MM.1S (cell line): Measurements from ENCODE around the gene EMX1.

ENCODE experiments used
- EZH2 ChIP-seq: fragments of 300-600 bp; sonication (generic); optimal IDR thresholded peaks from 2 replicates; pipeline ENCODE3; 2017; ENCODE audit warnings: low read depth, mild to moderate bottlenecking, antibody characterized with exemption, low read length, mixed read lengths
- EZH2phosphoT487 ChIP-seq: fragments of 300-600 bp; sonication (generic); IDR thresholded peaks from 2 replicates; pipeline ENCODE4 v1.6.1; 2018; ENCODE audit warnings: antibody characterized with exemption, low read length
- TF ChIP-seq, protein P1 (sequence below): fragments of 300-600 bp; sonication (generic); IDR thresholded peaks from 2 replicates; pipeline ENCODE4 v1.5.1; 2016; ENCODE audit warnings: antibody characterized with exemption, low read length, mixed read lengths

DNA sequence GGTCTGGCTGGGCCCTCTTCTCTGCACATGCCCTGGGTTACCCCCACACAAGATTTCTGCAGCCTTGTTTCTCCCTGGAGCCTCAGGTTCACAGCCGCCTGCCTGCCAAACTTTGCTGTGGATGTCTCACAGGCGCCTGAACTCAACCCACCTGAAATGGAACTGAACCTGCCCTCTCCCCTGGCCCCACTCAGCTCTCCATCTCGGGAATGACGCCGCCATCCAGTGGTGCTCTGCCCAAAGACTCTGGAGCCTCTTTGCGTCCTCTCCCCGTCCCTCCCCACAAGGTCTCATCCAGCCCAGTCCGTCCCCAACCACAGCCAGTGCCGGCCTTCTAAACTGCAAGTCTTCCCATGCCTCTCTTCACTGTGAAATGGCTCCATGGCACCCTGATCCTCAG is 29.1 kb downstream of the EMX1 start:
- TF ChIP-seq, protein P1, sequence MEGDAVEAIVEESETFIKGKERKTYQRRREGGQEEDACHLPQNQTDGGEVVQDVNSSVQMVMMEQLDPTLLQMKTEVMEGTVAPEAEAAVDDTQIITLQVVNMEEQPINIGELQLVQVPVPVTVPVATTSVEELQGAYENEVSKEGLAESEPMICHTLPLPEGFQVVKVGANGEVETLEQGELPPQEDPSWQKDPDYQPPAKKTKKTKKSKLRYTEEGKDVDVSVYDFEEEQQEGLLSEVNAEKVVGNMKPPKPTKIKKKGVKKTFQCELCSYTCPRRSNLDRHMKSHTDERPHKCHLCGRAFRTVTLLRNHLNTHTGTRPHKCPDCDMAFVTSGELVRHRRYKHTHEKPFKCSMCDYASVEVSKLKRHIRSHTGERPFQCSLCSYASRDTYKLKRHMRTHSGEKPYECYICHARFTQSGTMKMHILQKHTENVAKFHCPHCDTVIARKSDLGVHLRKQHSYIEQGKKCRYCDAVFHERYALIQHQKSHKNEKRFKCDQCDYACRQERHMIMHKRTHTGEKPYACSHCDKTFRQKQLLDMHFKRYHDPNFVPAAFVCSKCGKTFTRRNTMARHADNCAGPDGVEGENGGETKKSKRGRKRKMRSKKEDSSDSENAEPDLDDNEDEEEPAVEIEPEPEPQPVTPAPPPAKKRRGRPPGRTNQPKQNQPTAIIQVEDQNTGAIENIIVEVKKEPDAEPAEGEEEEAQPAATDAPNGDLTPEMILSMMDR = no peak
- TF ChIP-seq EZH2 = no peak
- no peak for TF ChIP-seq EZH2phosphoT487
